PC-9 (cell line): ENCODE results near the gene ADAMTSL3. TPM values are rescaled to one million over a fixed set of nuclear protein-coding genes. Genes with fewer than 3 reads are reported as not detected.
"Not testable (repeated sequence)": the region's sequence is repeated elsewhere in the genome, so short reads cannot be mapped to it uniquely, and the experiment has no call there.

ENCODE experiments used
- BruUV-seq: library from RNA; stranded (reverse); fragments of 400-500 nt; replicated peaks from 2 replicates; lab custom pipeline; 2021; lab: Mats Ljungman, UMichigan
- CTCF ChIA-PET: fragments of 300-600 bp; sonication (Branson Sonifier 250); formaldehyde crosslinking; loops from one replicate; lab custom pipeline; 2022; ENCODE audit warnings: antibody characterized with exemption; lab: Charles Lee
- POLR2A ChIA-PET: fragments of 300-600 bp; sonication (Branson Sonifier 250); formaldehyde crosslinking; loops from one replicate; lab custom pipeline; 2022; ENCODE audit warnings: antibody characterized with exemption; ENCODE audit not compliant: unreplicated experiment; lab: Charles Lee
- DNase-seq, 2 experiments: peaks; one replicate each; pipeline versions ENCODE4 v3.0.0 to v3.0.0-alpha.2; 2015 to 2022; ENCODE audit warnings: mixed read lengths in 1 of 2
- H2AFZ ChIP-seq: fragments of 200-600 bp; sonication (generic); 2 replicates; pipeline ENCODE4 v1.8.1; 2017; ENCODE audit warnings: antibody characterized with exemption
- H3F3A ChIP-seq: fragments of 200-600 bp; sonication (generic); 2 replicates; pipeline ENCODE4 v1.8.1; 2017; ENCODE audit warnings: antibody characterized with exemption, mild to moderate bottlenecking, low read depth; ENCODE audit not compliant: insufficient read depth
- H3K27ac ChIP-seq: fragments of 200-600 bp; sonication (generic); 2 replicates; pipeline ENCODE4 v1.6.1; 2016; ENCODE audit warnings: mixed run types
- H3K27me3 ChIP-seq: fragments of 200-600 bp; sonication (generic); 2 replicates; pipeline ENCODE4 v1.6.1; 2016; ENCODE audit warnings: low read depth, mixed run types; ENCODE audit not compliant: insufficient read depth
- H3K36me3 ChIP-seq: fragments of 200-600 bp; sonication (generic); 2 replicates; pipeline ENCODE4 v1.6.1; 2016; ENCODE audit warnings: low read depth, mixed run types
- H3K4me1 ChIP-seq: fragments of 200-600 bp; sonication (generic); replicated peaks from 2 replicates; pipeline ENCODE4 v1.6.1; 2016; ENCODE audit warnings: mixed run types; ENCODE audit not compliant: insufficient read depth
- H3K4me2 ChIP-seq: fragments of 200-600 bp; sonication (generic); 2 replicates; pipeline ENCODE4 v1.6.1; 2017; ENCODE audit warnings: mixed run types
- H3K4me3 ChIP-seq: fragments of 200-600 bp; sonication (generic); 2 replicates; pipeline ENCODE4 v1.6.1; 2016; ENCODE audit warnings: mixed run types
- H3K79me2 ChIP-seq: fragments of 200-600 bp; sonication (generic); 2 replicates; pipeline ENCODE4 v1.6.1; 2017; ENCODE audit warnings: low read depth, mixed run types
- H3K9me2 ChIP-seq: fragments of 200-600 bp; sonication (generic); 2 replicates; pipeline ENCODE4 v1.8.1; 2017; ENCODE audit warnings: mild to moderate bottlenecking; ENCODE audit not compliant: insufficient read depth
- H3K9me3 ChIP-seq: fragments of 200-600 bp; sonication (generic); 2 replicates; pipeline ENCODE4 v1.8.1; 2016; ENCODE audit warnings: low read depth; ENCODE audit not compliant: insufficient read depth
- H4K20me1 ChIP-seq: fragments of 200-600 bp; sonication (generic); 2 replicates; pipeline ENCODE4 v1.8.1; 2017; ENCODE audit not compliant: insufficient read depth
- EZH2 ChIP-seq: fragments of 200-600 bp; sonication (generic); IDR thresholded peaks from 2 replicates; pipeline ENCODE4 v1.8.0; 2017; ENCODE audit warnings: antibody characterized with exemption, low read depth
- intact Hi-C: fragments of 100-400 bp; cut with micrococcal nuclease; formaldehyde crosslinking; loops from one replicate; pipeline ENCODE4 v1.10.0; 2022; ENCODE audit not compliant: unreplicated experiment
- total RNA-seq: library from RNA; stranded (reverse); gene quantifications from 2 replicates; pipeline ENCODE4 v1.2.3, GENCODE V29; 2021
- TF ChIP-seq, protein P1 (sequence below): fragments of 200-600 bp; sonication (generic); conservative IDR thresholded peaks from 2 replicates; pipeline ENCODE4 v1.6.1; 2017; ENCODE audit warnings: mixed run types, antibody characterized with exemption, mild to moderate bottlenecking, moderate library complexity

Gene ADAMTSL3
- total RNA-seq, 1 experiment from 2014 or later, result 5.0 TPM

DNA sequence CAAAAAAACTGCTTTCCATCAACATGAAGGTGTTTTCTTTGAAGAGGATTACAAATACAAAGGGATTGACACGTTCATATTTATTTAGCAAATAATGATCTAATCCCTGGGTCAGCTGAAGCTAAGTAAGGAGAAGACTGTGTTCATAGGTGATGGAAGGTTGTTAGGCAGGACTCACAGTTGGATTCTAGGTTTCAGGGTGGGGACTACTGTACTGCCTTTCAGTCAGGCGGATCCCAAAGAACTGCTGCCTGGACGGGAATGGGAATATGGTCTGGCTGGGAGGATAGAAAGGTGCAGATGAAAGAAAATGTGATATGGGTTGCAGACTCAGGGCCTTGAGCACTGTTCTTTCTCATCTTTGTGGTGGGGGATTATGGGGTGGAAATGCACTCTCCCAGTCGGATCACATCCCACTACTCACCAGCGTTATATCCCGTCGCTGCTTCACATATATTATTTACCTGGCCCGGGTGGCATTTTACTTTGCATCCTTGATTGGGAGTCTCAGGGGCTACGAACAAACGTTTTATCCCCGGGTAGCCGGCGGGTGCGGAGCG lies 425.5 kb downstream of the ADAMTSL3 start:
- H3K9me3 ChIP-seq, BruUV-seq, POLR2A ChIA-PET, H2AFZ ChIP-seq, H3K4me1 ChIP-seq, H3K27ac ChIP-seq, intact Hi-C loops, H3K36me3 ChIP-seq, DNase-seq, H3K79me2 ChIP-seq, H3K9me2 ChIP-seq, H3K4me2 ChIP-seq, H3K27me3 ChIP-seq, H3K4me3 ChIP-seq, H4K20me1 ChIP-seq, H3F3A ChIP-seq: not testable (repeated sequence)
- CTCF ChIA-PET, result interaction anchor here (0.5 kb wide), 1 partner anchor 161 kb away, joined by 3 read pairs; no protein-coding TSS in a partner anchor

DNA sequence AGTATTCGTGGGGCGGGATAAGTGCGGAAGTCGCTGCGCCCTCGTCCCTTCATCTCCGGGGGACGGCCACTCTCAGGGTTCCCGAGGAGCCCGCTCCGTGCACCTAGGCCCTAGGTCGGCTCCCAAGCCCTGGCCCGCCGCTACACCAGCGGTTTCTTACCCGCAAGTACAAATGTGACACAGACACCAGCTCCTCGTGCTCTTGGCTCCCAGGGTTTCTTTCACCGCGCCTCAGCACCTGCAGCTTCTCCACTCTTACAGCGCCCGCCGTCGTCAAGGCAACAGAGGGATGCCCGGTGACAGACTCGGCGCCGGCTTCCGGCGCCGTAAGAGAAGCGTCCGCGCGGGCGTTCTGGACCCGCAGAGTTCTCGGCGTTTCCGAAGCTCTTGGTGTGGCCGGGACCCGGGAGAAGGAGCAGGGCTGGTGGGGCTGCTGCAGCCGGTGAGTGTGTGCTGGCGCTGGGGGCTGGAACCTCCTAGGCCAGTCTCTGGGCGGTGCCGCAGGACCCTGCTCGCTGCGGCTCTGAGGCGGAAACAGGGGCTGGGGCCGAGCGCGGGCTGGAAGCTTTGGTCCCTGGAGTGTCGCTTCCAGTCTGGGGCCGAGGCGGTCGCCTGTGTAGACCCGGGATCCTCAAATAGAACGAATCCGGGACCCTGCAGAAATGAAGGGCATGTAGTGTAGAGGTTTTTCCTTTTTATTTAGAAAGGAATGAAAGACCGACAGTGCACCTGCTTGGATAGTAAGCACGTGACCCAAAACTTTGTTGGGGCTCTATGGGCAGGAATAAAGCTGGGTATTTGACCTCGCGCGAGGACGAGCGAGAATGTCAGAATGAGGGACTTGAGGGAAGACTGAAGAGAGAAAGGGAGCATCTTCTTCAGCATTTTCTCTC lies 426.2 kb downstream of the ADAMTSL3 start:
- H3K9me2 ChIP-seq, result no peaks in the 10 kb centered on the region
- POLR2A ChIA-PET, result no interaction called here
- intact Hi-C loops, result no loop called here
- H3K4me3 ChIP-seq, result no peak overlapping the region
- no peaks in the 10 kb centered on the region for H3K79me2 ChIP-seq
- no peaks in the 10 kb centered on the region for H3K36me3 ChIP-seq
- no peaks in the 10 kb centered on the region for H3K4me1 ChIP-seq
- BruUV-seq, result no TSS peak
- H3K27ac ChIP-seq, result no peak overlapping the region
- CTCF ChIA-PET, result no interaction called here
- H3F3A ChIP-seq, result no peaks in the 10 kb centered on the region
- TF ChIP-seq EZH2, result no peak
- TF ChIP-seq, protein P1, sequence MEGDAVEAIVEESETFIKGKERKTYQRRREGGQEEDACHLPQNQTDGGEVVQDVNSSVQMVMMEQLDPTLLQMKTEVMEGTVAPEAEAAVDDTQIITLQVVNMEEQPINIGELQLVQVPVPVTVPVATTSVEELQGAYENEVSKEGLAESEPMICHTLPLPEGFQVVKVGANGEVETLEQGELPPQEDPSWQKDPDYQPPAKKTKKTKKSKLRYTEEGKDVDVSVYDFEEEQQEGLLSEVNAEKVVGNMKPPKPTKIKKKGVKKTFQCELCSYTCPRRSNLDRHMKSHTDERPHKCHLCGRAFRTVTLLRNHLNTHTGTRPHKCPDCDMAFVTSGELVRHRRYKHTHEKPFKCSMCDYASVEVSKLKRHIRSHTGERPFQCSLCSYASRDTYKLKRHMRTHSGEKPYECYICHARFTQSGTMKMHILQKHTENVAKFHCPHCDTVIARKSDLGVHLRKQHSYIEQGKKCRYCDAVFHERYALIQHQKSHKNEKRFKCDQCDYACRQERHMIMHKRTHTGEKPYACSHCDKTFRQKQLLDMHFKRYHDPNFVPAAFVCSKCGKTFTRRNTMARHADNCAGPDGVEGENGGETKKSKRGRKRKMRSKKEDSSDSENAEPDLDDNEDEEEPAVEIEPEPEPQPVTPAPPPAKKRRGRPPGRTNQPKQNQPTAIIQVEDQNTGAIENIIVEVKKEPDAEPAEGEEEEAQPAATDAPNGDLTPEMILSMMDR, result no peak
- H2AFZ ChIP-seq, result no peak overlapping the region
- no peaks in the 10 kb centered on the region for H4K20me1 ChIP-seq
- H3K27me3 ChIP-seq, result peaks cover 3% of the 10 kb centered on the region; the same call in 1 of the 2 replicates
- no peak for DNase-seq
- H3K4me2 ChIP-seq, result no peak overlapping the region
- H3K9me3 ChIP-seq, result no peaks in the 10 kb centered on the region

DNA sequence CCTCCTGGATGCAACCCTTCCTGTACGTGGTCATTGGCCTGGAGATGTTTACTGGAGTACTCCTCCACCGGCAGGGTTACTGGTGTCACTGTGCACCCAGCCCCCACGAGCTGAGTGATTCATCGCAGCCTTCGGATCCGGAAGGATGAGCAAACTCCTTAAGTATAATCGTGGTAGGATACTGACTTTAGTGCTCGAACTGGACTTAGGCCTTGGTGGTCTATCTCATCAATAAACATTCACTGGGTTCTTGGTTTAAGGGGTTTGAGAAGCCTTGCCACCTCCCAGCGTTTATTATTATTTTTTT lies 426.8 kb downstream of the ADAMTSL3 start:
- POLR2A ChIA-PET, CTCF ChIA-PET, H3K9me3 ChIP-seq, DNase-seq, H3K4me1 ChIP-seq, H2AFZ ChIP-seq, H3K4me3 ChIP-seq, H3K27me3 ChIP-seq, H3K9me2 ChIP-seq, H3K79me2 ChIP-seq, intact Hi-C loops, H3K4me2 ChIP-seq, H4K20me1 ChIP-seq, BruUV-seq, H3K36me3 ChIP-seq, H3F3A ChIP-seq, H3K27ac ChIP-seq: not testable (repeated sequence)

DNA sequence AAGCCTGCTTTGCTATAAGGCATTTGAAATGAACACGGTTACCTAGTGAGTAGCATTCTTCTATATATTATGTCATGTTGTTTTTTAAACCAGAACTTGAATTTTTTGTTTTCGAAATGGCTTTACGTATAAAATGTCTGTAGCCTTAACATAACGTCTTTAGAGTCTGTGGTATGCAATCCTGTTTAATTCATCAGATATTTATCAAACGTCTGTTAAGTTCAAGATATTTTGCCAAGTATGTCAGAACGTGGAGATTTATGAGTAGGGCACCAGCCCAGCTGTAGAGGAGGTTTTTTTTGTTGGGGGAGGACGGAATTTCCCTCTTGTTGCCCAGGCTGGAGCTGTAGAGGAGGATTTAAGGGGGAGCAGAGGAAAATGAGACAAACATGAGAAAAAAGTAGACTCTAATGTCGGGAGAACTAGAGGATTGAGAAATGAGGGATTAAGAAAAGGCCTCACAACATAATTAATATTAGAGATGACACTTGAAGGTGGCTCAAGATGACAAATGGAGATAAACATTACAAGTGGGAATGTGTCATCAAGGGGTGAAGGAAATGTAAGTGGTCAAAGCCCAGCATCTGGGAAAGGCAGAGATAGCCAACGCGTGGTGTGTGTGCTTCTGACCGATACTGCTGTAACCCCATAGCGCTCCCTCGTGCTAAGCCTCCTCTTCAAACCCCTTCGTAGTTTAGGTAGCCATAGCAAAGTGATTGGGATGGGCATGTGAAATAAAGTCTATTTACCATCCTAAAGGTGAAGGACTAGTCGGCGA lies 427.7 kb downstream of the ADAMTSL3 start:
- Histone ChIP-seq H3K27me3 (peaks cover 3% of the 10 kb centered on the region; the same call in 1 of the 2 replicates), H4K20me1 (no peaks in the 10 kb centered on the region), H3K9me2 (no peaks in the 10 kb centered on the region), H3F3A (no peaks in the 10 kb centered on the region), H3K27ac (no peak overlapping the region), H3K79me2 (no peaks in the 10 kb centered on the region), H3K9me3 (no peaks in the 10 kb centered on the region), H3K4me2 (no peak overlapping the region), H3K4me3 (no peak overlapping the region), H2AFZ (no peak overlapping the region), H3K4me1 (no peaks in the 10 kb centered on the region), H3K36me3 (no peaks in the 10 kb centered on the region)
- intact Hi-C loops, result no loop called here
- no TSS peak for BruUV-seq
- ChIA-PET CTCF (no interaction called here), POLR2A (no interaction called here)
- no peak for DNase-seq
- no peak for TF ChIP-seq EZH2
- TF ChIP-seq, protein P1, result no peak
